ENCODE measurements around the gene TNKS1BP1.

DNA sequence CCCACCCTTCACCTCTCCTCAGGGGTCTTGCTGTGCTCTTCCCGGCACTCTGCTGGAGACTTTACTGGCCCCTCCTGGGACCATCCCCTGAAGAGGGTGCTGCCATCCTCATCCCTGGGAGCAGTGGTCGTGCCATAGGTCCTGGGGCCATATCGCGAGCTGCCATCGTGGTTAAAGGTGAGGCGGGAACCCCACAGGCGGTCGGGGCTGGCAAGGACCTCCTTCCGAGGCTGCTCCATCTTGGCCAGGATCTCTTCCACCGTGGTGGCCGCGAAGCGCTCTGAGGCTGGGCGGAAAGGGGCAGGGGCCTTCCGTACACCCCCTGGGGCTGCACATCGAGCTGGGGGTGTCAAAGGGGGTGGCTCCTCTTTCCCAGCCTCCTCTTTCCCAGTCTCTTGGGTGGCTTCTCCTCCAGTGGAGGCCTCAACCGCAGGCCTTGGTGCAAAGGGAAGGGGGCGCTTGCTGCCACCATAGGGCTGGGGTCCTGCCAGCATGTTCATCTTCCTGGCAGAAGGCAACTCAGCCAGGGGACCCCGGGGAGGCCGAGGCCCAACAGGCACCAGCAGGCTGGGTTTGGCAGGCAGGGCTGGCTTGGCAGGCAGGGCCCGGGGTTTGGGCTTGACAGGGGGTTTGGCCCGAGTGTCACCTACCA is 4.6 kb downstream of the TNKS1BP1 start:
- TF ChIP-seq POLR2A (IDR thresholded peaks at IDR 0.05), result no peak
- TF ChIP-seq, protein P1, sequence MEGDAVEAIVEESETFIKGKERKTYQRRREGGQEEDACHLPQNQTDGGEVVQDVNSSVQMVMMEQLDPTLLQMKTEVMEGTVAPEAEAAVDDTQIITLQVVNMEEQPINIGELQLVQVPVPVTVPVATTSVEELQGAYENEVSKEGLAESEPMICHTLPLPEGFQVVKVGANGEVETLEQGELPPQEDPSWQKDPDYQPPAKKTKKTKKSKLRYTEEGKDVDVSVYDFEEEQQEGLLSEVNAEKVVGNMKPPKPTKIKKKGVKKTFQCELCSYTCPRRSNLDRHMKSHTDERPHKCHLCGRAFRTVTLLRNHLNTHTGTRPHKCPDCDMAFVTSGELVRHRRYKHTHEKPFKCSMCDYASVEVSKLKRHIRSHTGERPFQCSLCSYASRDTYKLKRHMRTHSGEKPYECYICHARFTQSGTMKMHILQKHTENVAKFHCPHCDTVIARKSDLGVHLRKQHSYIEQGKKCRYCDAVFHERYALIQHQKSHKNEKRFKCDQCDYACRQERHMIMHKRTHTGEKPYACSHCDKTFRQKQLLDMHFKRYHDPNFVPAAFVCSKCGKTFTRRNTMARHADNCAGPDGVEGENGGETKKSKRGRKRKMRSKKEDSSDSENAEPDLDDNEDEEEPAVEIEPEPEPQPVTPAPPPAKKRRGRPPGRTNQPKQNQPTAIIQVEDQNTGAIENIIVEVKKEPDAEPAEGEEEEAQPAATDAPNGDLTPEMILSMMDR (IDR thresholded peaks at IDR 0.05), result no peak

Measured in thyroid gland (tissue), 4 donors.